Ammon's horn (tissue), 1 donor: Measurements from ENCODE around the gene KCNH1.
"Not testable (repeated sequence)": the region's sequence is repeated elsewhere in the genome, so short reads cannot be mapped to it uniquely, and the experiment has no call there.

ENCODE experiments used
- DNase-seq: peaks from one replicate; pipeline ENCODE4 v3.0.0-alpha.2; 2016; ENCODE audit warnings: low spot score

The KCNH1 gene

DNA sequence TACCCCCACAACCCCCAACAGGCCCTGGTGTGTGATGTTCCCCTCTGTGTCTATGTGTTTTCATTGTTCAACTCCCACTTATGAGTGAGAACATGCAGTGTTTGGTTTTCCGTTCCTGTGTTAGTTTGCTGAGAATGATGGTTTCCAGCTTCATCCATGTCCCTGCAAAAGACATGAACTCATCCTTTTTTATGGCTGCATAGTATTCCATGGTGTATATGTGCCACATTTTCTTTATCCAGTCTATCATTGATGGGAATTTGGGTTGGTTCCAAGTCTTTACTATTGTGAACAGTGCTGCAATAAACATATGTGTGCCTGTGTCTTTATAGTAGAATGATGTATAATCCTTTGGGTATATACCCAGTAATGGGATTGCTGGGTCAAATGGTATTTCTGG is 122.8 kb downstream of the KCNH1 start:
- DNase-seq: not testable (repeated sequence)

DNA sequence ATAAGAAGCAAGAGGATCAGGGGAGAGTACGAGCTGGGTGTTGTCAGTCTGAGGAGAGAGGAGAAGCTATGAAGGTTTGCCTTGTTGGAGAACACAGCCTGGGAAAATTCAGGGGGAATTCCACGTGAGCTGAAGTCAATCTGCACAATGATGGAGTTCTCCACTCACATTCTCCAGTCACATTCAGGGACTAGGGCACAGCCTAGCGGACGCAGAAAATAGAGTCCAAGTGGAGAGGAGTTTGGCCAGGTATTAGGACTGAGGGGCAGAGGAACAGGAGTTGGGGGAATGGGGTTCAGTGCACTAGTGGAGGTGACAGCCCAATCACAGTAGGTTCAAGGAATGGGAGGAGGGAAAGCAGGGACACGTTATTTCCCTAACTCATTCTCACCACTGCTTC is 124.0 kb downstream of the KCNH1 start:
- DNase-seq: no peak

- DNase-seq: no peak
These were observed 126.1 kb downstream of the KCNH1 start for GRCh38 chr1:211007830-211008229.

DNA sequence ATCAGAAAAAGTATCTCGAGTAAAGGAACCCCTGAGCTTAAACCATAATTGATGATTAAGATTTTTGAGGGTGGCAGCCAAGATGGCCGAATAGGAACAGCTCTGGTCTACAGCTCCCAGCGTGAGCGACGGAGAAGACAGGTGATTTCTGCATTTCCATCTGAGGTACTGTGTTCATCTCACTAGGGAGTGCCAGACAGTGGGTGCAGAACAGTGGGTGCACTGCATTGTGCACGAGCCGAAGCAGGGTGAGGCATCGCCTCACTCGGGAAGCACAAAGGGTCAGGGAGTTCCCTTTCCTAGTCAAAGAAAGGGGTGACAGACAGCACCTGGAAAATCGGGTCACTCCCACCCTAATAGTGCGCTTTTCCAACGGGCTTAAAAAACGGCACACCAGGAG is 138.0 kb downstream of the KCNH1 start:
- not testable (repeated sequence) for DNase-seq

DNA sequence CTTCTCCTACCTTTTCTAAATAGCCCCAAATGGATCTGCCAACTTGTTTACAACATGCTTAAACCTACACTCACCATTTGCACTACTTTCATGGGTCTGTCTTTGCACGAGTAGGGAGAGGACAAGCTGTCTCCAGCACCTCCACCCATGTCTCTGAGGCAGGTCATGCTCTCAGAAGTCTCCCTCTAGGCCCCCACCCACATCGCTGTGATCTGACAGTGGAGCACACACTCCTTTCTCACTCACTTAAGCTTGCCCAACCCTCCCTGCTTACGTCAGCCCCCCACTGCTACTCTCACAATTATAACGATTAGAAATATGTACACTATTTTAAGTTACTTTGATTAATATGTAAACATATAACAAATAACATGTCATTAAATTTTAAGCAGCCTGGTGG is 141.1 kb downstream of the KCNH1 start:
- DNase-seq: no peak

GRCh38 chr1:210989905-210990304 is 144.0 kb downstream of the KCNH1 start:
- DNase-seq: no peak

DNA sequence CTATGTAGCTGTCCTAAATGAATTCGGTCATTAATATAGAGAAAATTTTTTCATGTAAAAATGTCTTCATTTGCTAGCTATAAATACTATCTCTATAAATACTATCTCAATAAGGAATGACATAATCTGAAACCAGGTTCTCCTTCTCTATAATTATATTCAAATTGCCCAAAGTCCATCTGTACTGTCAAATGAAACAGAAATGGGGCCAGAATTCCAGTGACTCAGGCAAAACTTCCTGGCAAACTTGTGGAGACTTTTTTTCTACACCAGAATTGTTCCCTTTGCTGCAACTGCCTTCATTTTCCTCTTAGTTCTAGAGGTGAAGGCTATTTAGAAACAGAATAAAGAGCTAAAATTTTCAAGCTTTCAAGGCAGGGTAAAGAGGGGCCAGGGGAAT is 152.5 kb downstream of the KCNH1 start:
- no peak for DNase-seq

GRCh38 chr1:210980082-210980481 is 153.9 kb downstream of the KCNH1 start:
- DNase-seq: no peak

- DNase-seq: no peak
These were observed 155.0 kb downstream of the KCNH1 start for GRCh38 chr1:210978974-210979354.

- no peak for DNase-seq
These were observed 155.5 kb downstream of the KCNH1 start for GRCh38 chr1:210978316-210978973.

DNA sequence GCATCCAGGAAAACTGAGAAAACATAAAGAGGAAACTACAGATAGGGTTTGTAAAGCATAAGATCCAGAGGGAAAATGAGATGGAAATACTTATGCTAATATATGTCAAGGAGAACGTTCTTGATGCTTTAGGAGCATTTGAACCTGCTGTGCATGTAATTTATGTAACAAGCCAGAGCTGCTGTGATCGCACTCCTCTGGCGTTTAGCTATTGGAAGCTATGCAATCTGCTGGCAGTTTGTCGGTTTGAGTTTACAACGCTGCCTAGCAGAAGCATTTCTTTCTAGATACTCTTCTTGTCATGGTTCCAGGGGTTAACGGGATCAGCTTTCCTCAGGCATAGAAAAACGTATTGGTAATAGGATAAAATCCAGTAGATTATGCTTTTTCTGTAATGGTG is 182.7 kb downstream of the KCNH1 start:
- peak; percentile 36 for DNase-seq

DNA sequence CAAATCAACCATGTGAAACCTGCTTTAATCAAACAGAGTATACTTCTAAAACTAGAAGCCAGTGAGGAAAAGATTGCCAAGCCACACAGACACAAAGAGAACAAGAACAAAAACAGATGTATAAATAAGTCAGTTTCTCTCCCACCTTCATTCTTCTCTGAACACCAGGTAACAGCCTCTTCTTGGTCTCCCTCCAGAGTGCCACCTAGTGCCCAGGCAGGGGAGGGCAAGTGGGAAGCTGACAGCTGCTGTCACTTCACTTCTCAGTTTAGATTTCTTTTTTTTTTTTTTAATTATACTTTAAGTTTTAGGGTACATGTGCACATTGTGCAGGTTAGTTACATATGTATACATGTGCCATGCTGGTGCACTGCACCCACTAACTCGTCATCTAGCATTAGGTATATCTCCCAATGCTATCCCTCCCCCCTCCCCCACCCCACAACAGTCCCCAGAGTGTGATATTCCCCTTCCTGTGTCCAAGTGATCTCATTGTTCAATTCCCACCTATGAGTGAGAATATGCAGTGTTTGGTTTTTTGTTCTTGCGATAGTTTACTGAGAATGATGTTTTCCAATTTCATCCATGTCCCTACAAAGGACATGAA is 183.9 kb downstream of the KCNH1 start:
- DNase-seq: peak; percentile 24

DNA sequence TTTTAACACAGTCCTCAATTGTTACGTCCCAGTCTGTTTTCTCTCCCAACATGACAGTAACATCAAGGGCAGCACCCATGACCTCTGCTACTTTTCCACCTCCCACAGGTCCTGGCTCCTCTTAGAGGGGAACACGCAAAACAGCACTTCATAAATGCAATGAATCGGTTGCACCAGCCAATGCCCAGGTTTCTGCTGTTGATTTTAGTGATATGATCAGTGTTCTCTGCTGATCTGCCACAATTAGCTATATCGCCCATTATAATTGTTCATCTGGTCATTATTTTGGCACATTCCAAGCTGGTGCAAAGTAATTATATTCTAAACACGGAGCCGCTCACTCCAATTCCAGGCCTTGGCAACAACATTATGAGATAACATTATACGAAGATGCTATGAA is 184.5 kb downstream of the KCNH1 start:
- no peak for DNase-seq

GRCh38 chr1:210949039-210949438 is 184.9 kb downstream of the KCNH1 start:
- no peak for DNase-seq

GRCh38 chr1:210944252-210944651 is 189.7 kb downstream of the KCNH1 start:
- no peak for DNase-seq

GRCh38 chr1:210942513-210942912 is 191.4 kb downstream of the KCNH1 start:
- no peak for DNase-seq

DNA sequence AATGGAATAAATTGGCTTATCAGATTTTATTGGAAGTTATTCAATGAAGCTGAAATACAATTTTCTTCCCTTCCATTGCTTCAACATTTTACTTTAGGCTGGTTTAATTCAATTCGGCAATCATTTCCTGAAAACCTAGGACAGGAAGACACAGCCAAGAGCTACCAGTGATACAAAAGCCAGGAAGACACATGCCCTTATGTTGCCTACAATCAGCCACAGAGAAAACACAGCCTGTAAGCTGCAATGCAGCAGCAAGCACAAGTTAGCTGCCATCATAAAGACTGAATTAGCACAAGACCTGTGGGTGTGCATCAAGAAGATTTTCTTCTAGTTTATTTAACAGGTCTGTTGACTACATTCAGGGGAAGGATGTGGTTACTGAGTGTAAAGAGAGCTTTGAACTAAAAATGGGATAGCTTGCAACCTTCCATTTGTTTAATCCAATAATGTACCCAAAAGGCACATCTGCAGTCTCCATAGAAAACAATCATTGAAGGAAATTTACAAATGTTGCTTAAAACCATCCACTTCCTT is 193.8 kb downstream of the KCNH1 start:
- DNase-seq: no peak

- no peak for DNase-seq
These were observed 195.5 kb downstream of the KCNH1 start for GRCh38 chr1:210938416-210938925.

GRCh38 chr1:210937846-210938245 is 196.1 kb downstream of the KCNH1 start:
- DNase-seq: no peak

- no peak for DNase-seq
These were observed 198.0 kb downstream of the KCNH1 start for GRCh38 chr1:210935905-210936304.

GRCh38 chr1:210932104-210932503 is 201.8 kb downstream of the KCNH1 start:
- DNase-seq: no peak

DNA sequence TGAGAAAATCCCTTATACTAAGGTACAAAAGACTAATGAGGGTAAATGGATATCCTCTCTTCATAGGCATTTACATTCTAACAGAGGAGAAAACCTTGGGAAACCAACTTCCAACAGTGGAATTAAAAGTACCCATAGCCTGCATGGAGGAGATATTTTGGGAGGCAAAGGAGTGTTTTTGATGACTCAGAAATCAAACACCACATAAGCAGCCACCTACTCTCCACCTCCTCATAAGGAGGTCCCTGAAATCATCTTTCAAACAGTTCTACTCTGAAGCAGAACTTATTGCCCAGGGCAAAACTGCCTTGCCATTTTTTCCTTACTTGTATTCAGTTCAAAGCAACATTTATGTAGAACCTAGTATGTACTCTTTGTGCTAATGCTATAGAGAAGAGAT is 211.3 kb downstream of the KCNH1 start:
- DNase-seq: peak; percentile 30
